MM.1S (cell line): Measurements from ENCODE around the gene CD1C.

Experiments used
- CTCF ChIP-seq: fragments of 300-600 bp; sonication (generic); IDR thresholded peaks from 2 replicates; pipeline ENCODE4 v1.5.1; 2016; ENCODE audit warnings: antibody characterized with exemption, low read length, mixed read lengths
- EZH2phosphoT487 ChIP-seq: fragments of 300-600 bp; sonication (generic); IDR thresholded peaks from 2 replicates; pipeline ENCODE4 v1.6.1; 2018; ENCODE audit warnings: antibody characterized with exemption, low read length

- TF ChIP-seq CTCF = no peak
- no peak for TF ChIP-seq EZH2phosphoT487
Observed at GRCh38 chr1:158331106-158331425, 41.3 kb downstream of the CD1C start.
